ENCODE measurements around the gene MED17.
A peak's percentile ranks its signal among the peaks of the same experiment; 100 is the strongest.
"Not testable (repeated sequence)": the region's sequence is repeated elsewhere in the genome, so short reads cannot be mapped to it uniquely, and the experiment has no call there.

MED17 gene

GRCh38 chr11:93784145-93784934, at the start of gene MED17:
TSS of gene MED17 (plus strand) at chr11:93784282. CDS start at chr11:93784514, 232 bp downstream.
- peak; percentile 88 for DNase-seq

GRCh38 chr11:93734427-93735222, 49.5 kb upstream of the MED17 start:
- DNase-seq, result no peak

- DNase-seq, result no peak
Measured at GRCh38 chr11:93735627-93736026, 48.5 kb upstream of the MED17 start.

- no peak for DNase-seq
Measured at GRCh38 chr11:93736129-93736528, 48.0 kb upstream of the MED17 start.

GRCh38 chr11:93737904-93738612, 46.0 kb upstream of the MED17 start:
- no peak for DNase-seq

- DNase-seq, result no peak
Measured at GRCh38 chr11:93738647-93739081, 45.4 kb upstream of the MED17 start.

- DNase-seq, result peak; percentile 35
Measured at GRCh38 chr11:93740031-93740729, 43.9 kb upstream of the MED17 start.

GRCh38 chr11:93740730-93741093, 43.4 kb upstream of the MED17 start:
- peak; percentile 35 for DNase-seq

GRCh38 chr11:93741094-93741881, 42.8 kb upstream of the MED17 start, which contains the start of the genes C11orf54 and TAF1D:
TSS of gene C11orf54 (plus strand) at chr11:93741672. CDS start at chr11:93747394, 5,722 bp downstream.
TSS of gene TAF1D (minus strand) at chr11:93741495. CDS start at chr11:93739304, 2,191 bp downstream.
- peak; percentile 90 for DNase-seq

GRCh38 chr11:93741882-93742226, 42.2 kb upstream of the MED17 start:
- no peak for DNase-seq

GRCh38 chr11:93743291-93743690, 40.8 kb upstream of the MED17 start:
- no peak for DNase-seq

GRCh38 chr11:93744669-93745004, 39.4 kb upstream of the MED17 start:
- DNase-seq, result no peak

GRCh38 chr11:93745005-93745755, 38.9 kb upstream of the MED17 start:
- not testable (repeated sequence) for DNase-seq

- DNase-seq, result no peak
Measured at GRCh38 chr11:93746101-93746500, 38.0 kb upstream of the MED17 start.

- no peak for DNase-seq
Measured at GRCh38 chr11:93747122-93747521, 37.0 kb upstream of the MED17 start.

- DNase-seq, result no peak
Measured at GRCh38 chr11:93751001-93751400, 33.1 kb upstream of the MED17 start.

GRCh38 chr11:93753241-93753640, 30.8 kb upstream of the MED17 start:
- no peak for DNase-seq

- DNase-seq, result no peak
Measured at GRCh38 chr11:93756748-93757147, 27.3 kb upstream of the MED17 start.

GRCh38 chr11:93757301-93757700, 26.8 kb upstream of the MED17 start:
- DNase-seq, result no peak

- no peak for DNase-seq
Measured at GRCh38 chr11:93757924-93758865, 25.9 kb upstream of the MED17 start.
